ES-I3 (cell line): ENCODE results near the gene TRAF1.

Experiments
- H3K36me3 ChIP-seq: 2 replicates; pipeline ENCODE4 v1.6.1; 2013; ENCODE audit warnings: mild to moderate bottlenecking, low read length, control low read depth, moderate library complexity; ENCODE audit not compliant: insufficient read depth
- H3K4me1 ChIP-seq: 2 replicates; pipeline ENCODE4 v1.6.1; 2013; ENCODE audit warnings: mild to moderate bottlenecking, control low read depth, low read length; ENCODE audit not compliant: insufficient read depth
- H3K9ac ChIP-seq: 2 replicates; pipeline ENCODE4 v1.6.1; 2013; ENCODE audit warnings: low read depth, mild to moderate bottlenecking, low read length, moderate library complexity
- H3K9me3 ChIP-seq: 2 replicates; pipeline ENCODE4 v1.6.1; 2013; ENCODE audit warnings: mild to moderate bottlenecking, low read length, moderate library complexity; ENCODE audit not compliant: control insufficient read depth, insufficient read depth

TRAF1 gene

DNA sequence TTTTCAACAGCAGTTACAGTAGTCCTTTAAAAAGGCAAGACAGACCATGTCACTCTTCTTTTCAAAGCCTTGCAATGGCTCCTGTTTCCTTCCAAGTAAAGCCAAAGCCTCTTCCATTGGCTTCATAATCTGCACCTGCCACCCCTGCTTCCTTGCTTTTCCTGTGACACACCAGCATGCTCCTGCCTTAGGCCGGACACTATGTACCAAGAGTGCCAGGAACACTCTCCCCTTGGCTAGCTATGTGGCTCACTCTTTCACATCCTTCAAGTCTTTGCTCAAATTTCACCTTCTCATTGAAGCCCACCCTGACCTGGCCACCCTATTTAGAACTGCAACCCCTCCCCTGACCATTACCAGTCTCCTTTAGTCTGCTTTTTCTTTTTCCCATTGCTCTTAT is 22.2 kb upstream of the TRAF1 start:
- Histone ChIP-seq H3K4me1 (peaks cover 23% of the 10 kb centered on the region), H3K36me3 (no peaks in the 10 kb centered on the region), H3K9ac (no peak overlapping the region), H3K9me3 (no peaks in the 10 kb centered on the region)

DNA sequence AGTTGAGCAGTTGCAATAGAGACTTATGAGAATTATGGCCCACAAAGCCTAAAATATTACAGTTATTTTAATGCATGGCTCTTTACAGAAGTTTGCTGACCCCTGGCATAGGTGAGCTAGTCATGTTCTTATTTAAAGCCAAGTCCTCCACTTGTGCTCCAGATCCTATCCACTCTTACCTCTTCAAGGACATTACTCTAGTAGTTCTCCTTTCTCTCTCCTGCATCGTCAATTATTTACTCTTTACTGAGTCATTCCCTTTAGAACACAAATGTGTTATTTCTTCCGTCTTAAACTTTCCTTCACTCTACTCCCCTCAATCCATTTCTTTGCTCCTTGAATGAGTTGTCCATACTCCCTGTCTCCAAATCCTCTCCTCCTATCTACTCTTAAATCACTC is 20.6 kb upstream of the TRAF1 start:
- peaks cover 29% of the 10 kb centered on the region for H3K4me1 ChIP-seq
- no peaks in the 10 kb centered on the region for H3K9me3 ChIP-seq
- H3K9ac ChIP-seq, result no peak overlapping the region
- no peaks in the 10 kb centered on the region for H3K36me3 ChIP-seq

DNA sequence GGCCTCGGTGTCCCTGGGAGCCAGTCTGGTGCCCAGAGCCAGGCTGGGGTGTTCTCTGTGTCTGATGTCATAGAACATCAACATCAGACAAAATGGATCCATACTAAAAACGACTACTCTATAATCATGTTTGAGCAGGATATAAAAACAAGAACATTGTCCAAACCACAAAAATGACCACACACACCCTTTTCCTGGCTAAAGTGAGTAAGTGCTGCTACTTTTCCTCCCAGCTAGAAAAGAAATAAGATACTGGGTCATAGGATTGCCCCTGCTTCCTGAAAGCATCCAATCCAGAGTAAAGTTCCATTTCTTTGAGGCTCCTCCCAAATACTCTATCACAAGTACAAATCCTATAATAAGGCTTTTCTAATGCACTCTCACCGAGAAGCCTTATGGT is 19.7 kb upstream of the TRAF1 start:
- Histone ChIP-seq H3K36me3 (no peaks in the 10 kb centered on the region), H3K9me3 (no peaks in the 10 kb centered on the region), H3K9ac (no peak overlapping the region), H3K4me1 (peaks cover 31% of the 10 kb centered on the region)

DNA sequence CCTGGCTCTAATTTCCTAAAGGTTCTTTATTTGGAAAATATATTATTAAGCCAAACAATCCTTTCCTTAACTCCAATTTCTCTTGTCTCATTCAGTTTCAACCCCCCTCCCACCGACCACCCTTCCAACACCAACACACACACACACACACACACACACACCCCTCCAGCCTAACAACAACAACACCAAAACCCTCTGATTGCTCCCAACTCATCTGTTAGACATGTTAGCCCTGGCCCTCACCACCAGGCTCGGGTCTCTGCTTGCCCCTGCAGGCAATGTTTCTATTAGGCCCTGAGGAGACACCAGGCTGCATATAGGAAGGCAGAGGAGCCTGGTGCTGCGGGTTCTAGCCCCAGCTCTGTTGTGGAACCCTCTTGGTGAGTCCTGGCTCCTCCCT is 18.4 kb upstream of the TRAF1 start:
- Histone ChIP-seq H3K4me1 (peaks cover 33% of the 10 kb centered on the region), H3K9me3 (no peaks in the 10 kb centered on the region), H3K36me3 (no peaks in the 10 kb centered on the region), H3K9ac (no peak overlapping the region)

DNA sequence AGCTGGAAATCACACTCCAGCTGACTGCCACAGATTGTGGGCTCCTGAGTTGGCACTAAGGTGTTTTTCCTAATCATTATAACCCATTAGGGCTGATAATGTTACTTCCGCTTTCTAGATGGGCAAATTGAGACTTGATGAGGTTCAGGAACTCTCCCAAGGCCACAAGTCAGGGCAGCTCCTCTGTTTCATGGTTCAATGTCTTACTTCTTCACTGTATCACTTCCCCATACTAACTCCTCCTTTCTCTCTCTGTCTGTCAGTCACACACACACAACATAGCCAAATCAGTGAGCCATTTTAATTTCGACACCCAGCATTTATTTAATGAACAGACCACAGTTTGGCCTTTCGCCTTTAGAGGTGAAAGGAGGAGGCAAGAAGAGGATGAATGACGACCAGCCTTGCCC is 17.8 kb upstream of the TRAF1 start:
- no peaks in the 10 kb centered on the region for H3K9me3 ChIP-seq
- H3K36me3 ChIP-seq, result no peaks in the 10 kb centered on the region
- peaks cover 33% of the 10 kb centered on the region for H3K4me1 ChIP-seq
- H3K9ac ChIP-seq, result no peak overlapping the region

DNA sequence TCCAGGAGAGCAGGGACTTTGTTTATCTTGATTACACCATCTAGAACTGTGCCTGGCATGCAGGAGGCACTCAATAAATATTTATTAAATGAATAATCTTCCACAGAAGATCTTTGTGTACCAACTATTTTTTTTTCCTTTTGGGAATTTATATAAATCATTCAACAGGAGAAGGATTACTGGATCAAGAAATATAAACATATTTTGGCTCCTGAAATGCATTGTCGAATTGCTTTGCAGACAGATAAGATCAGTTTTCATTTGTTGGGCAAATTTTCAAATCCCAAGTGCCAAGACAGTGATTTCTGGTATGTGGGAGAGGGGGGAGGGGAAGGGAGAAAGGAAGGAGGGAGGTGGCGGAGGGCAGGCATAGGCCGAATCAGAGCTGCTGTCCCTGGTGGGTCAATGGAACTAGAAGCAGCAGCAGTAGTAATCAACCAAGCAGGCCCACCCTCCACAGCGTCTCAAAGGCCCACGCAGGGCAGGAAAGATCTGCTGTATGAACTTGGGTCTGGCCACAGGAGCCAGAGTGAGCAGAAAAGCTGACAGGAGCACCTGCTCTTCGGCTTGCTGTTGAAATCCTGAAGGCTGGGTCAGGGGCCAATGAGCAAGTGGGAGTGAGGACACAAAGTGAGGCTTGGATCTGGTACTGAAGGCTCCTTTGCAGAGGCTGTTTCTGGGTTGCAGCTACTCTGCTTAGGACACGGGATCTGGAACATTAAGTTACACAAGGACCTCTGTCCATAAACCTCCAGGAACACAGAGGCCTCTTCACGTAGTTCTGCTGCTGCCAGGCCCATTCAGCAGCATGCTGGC is 15.8 kb upstream of the TRAF1 start:
- Histone ChIP-seq H3K9me3 (no peaks in the 10 kb centered on the region), H3K4me1 (peaks cover 33% of the 10 kb centered on the region), H3K36me3 (no peaks in the 10 kb centered on the region), H3K9ac (no peak overlapping the region)

DNA sequence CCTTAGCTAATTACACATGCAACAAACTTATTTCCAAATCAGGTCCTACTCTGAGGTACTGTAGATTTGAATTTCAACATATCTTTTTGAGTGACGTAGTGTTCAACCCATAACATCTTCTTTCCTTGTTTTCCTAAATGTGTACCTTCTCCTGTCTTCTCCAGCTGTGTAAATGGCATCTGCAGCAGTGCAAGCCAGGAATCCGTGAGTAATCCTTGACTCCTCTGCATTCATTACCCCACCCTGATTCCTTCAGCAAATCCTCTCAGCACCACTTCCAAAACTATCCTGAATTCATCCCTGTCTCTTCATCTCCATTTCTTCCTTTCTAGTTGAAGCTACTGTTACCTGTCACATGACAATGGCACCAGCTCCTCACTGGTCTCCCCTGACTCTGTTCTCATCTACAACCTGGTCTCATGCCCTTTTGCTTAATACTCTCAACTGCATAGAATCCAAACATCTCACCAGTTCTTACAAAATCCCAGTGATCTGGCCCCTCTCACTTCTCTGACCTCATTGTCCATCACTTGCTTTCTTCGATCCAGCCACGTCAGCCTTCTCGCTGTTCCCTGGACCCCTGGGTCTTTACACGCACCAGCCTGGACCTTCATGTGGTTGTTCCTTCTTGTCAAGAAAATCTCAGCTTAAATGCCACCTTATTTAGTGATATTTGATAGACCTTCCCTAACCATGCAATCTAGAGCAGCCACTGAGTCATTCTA is 14.6 kb upstream of the TRAF1 start:
- peaks cover 33% of the 10 kb centered on the region for H3K4me1 ChIP-seq
- no peaks in the 10 kb centered on the region for H3K36me3 ChIP-seq
- H3K9me3 ChIP-seq, result no peaks in the 10 kb centered on the region
- H3K9ac ChIP-seq, result no peak overlapping the region

DNA sequence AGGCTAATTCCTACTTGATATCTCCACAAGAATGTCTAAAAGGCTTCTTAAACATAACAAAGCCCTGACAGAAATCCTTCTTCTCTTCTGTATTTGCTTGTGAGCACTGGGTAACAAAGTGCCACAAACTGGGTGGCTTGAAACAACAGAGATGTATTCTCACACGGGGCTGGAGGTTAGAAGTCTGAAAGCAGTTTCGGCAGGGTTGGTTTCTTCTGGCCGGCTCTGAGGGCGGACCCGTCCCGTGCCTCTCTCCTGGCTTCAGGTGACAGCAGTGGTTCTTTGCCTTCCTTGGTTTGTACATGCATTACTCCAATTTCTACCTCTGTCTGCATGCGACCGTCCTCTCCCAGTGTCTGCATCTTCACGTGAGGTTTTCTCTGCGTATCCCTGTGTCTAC is 14.0 kb upstream of the TRAF1 start:
- no peaks in the 10 kb centered on the region for H3K9me3 ChIP-seq
- H3K9ac ChIP-seq, result no peak overlapping the region
- H3K4me1 ChIP-seq, result peaks cover 33% of the 10 kb centered on the region
- no peaks in the 10 kb centered on the region for H3K36me3 ChIP-seq

DNA sequence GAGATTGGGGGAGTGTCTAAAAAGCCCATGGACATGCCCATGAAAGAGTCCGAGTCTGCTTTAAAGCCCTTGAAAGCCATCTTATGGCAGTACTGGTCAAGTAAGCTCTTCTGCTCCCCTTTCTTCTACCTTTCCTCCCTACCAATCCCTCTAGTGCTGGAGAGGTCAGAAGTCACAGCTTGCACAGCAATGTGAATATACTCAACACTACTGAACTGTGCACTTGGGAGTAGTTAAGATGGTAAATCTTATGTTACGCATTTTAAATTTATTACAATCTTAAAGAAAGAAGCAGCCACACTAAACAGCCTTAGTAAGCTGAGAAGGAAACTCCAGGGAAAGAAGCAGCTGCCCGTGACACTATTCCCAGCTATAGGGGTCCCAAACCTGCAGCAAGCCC is 12.3 kb upstream of the TRAF1 start:
- peaks cover 20% of the 10 kb centered on the region for H3K4me1 ChIP-seq
- H3K9me3 ChIP-seq, result no peaks in the 10 kb centered on the region
- H3K9ac ChIP-seq, result no peak overlapping the region
- H3K36me3 ChIP-seq, result no peaks in the 10 kb centered on the region

DNA sequence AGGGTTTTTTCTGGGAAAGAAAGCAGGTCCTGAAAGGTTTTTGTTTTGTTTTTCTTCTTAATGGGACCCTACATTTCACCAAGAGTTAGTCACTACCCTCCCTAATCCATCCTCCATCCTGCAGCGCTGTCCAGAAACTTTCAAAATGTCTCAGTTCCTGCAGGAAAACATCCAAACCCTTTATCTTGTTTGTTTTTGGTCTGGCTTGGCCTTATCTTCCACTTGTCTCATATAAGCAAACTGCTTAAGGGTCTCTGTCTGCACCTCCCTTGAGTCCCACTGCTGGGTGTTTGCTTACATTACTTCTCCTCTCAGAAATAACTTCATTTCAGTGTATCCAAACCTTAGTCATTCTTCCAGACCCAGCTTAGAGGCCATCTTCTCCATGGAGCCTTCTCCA is 11.0 kb upstream of the TRAF1 start:
- Histone ChIP-seq H3K9me3 (no peaks in the 10 kb centered on the region), H3K9ac (no peak overlapping the region), H3K36me3 (no peaks in the 10 kb centered on the region), H3K4me1 (peaks cover 16% of the 10 kb centered on the region)

DNA sequence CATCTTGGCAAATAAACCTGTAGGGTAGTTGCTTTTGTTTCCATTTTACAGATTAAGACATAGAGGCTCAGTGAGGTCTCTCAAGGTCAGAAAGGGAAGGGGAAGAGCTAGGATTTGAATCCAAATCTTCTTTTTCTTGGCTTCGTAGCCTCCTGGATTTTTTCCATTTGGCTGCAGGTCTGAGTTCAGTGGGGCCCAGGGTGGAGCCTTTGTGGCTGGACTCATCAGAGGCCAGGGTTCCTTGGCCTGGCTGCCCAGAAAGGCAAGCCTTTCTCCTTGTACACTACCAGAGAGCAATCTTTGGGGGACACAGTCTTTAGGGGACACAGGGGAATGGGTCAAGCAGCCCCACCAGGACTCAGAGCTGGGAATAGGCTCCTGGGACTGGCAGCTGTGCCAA is 10.5 kb upstream of the TRAF1 start:
- H3K4me1 ChIP-seq, result peaks cover 12% of the 10 kb centered on the region
- no peaks in the 10 kb centered on the region for H3K9me3 ChIP-seq
- H3K36me3 ChIP-seq, result no peaks in the 10 kb centered on the region
- H3K9ac ChIP-seq, result no peak overlapping the region

DNA sequence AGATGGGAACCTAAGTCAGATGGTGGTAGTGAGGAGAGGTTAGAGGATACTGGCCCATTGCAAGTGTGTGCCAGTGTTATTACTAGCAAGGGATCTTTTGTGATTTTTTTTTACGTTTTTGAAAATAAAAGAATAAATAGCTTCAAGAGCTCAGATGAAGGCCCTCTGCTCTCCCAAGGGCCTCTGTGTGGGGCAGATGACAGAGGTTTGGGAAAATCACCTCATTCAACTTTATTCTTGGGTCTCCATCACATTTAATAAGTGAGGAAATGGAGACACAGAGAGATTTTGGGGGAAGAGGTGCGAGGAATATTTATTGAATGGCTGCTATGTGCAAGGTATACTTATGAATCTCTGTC is 10.1 kb upstream of the TRAF1 start:
- peaks cover 10% of the 10 kb centered on the region for H3K4me1 ChIP-seq
- no peaks in the 10 kb centered on the region for H3K36me3 ChIP-seq
- no peaks in the 10 kb centered on the region for H3K9me3 ChIP-seq
- no peak overlapping the region for H3K9ac ChIP-seq

DNA sequence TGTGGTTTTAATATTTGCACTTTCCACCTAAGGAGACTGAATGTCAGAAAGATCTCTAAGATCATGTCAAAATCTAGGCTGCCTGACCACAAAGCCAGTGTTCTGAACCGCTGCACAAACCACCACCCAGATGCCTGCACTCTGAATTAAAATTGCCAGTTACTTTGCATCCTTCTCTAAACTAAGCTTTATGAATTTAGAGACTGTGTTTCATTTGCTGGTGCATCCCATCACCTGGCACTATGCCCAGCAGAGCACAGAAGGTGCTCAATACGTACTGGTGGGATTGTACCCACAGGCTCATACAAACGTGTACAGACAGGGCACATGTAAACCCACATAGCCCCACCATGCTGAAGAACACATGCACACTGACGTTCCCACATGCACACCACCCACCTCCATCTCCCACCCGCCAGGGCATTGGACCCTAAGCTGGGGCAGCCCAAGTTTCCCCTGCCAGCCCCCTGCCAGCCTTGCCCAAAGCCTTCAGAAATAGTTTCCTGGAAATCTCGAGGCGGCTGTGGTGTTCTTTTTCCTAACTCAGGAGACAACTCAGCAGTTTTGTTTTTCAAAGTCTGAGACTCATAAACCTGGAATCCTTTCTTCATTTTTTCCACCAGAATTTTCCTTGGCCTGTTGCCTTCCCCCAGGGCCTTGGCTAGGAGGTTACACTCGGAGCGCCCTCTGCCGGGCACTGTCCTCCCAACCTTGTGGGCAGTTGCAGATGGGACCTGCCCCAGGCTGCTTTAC is 9.6 kb upstream of the TRAF1 start:
- Histone ChIP-seq H3K9ac (no peak overlapping the region), H3K9me3 (no peaks in the 10 kb centered on the region), H3K4me1 (peaks cover 8% of the 10 kb centered on the region), H3K36me3 (no peaks in the 10 kb centered on the region)

DNA sequence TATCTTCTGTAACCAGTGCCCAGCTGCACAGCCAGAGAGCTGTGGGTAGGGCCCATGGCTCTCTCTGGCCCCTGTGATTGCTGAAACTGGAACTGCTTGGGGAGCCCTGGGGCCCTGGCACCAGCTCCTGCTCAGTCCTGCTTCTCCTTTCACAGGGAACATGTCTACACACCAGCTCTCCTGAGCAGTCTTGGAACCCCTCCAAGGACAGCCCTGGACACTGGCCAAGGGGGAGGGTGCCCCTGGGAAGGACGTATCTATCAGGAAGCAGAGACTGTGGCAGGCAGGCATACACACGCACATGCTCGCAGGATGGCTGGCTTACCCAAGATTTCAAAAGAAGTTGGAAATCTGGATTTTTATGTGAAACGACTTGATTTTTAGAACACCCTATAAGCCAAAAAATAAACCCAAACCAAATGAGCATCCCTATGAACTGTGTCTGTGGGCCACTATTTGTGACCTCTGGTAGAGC is 8.8 kb upstream of the TRAF1 start:
- Histone ChIP-seq H3K9ac (no peak overlapping the region), H3K36me3 (no peaks in the 10 kb centered on the region), H3K4me1 (peaks cover 4% of the 10 kb centered on the region; the same call in 1 of the 2 replicates), H3K9me3 (no peaks in the 10 kb centered on the region)
